LNCaP clone FGC (cell line): Measurements from ENCODE around the gene ZBTB20.

Source experiments
- DNase-seq: peaks from one replicate; pipeline ENCODE4 v3.0.0-alpha.2; 2011; ENCODE audit warnings: low read depth
- H3K4me3 ChIP-seq: 2 replicates; pipeline ENCODE4 v1.5.1; 2011; ENCODE audit warnings: mild to moderate bottlenecking, low read depth, low read length, control low read depth
- CTCF ChIP-seq: IDR thresholded peaks from 2 replicates; pipeline ENCODE4 v1.5.1; 2012; ENCODE audit warnings: mild to moderate bottlenecking; ENCODE audit not compliant: control insufficient read depth, insufficient read depth; ENCODE audit errors: extremely low read depth

The ZBTB20 gene

DNA sequence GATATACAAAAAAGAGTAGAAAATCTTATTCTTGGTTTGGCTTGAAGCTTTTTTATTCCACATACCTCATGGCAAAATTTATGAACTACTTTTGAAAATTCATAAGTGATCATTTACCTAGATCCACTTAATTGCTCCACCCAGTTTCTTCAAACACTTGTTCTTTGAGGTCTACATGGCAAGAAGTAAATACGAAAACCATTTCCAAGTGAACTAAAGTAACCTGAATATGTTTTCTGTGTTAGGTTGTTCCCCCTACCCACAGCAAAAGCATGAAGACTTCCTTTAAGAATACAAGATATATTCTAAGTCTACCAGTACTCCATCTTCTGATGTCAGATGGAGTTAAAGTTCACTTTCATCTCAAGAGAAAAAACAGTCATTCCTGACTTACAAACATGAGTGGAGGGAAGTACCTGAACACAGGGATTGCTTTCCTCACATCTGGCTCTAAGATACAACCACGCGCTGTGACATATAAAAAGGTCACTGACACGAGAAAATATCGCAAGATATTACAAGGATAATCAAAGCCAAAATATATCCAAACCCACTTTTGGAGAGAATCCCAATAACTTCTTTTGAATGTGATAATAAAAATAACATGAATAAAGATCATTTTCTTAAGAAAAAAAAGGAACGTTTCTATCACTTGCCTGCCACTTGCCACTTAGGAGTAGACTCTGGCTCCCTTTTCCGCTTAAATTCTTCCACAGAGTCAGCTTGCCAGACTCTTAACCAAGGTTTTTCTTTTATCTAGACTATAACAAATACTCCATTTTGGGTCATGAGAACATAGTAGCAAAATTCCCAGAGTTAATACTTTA is 428.8 kb downstream of the ZBTB20 start:
- no peak for DNase-seq
- TF ChIP-seq CTCF, result no peak
- no peak overlapping the region for H3K4me3 ChIP-seq

DNA sequence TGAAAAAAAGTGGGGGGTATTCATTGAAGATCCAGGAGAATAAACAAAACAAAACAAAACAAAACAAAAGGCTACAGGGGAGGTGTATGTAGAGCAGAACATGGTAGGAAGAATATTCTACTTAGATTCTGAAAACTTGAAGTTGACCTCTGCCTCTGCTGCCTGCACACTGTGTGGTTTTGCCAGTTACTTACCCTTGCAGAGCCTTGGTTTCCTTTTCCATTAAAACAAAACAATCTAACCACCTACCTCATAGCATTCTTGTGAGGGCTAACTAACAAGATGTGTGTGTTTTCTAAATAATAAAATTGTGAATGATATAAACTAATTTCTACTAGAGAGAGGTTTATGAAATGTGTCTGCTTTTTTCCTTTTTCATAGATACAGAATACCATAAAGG is 430.2 kb downstream of the ZBTB20 start:
- no peak overlapping the region for H3K4me3 ChIP-seq
- TF ChIP-seq CTCF, result no peak
- DNase-seq, result no peak

GRCh38 chr3:114716126-114716525 is 431.0 kb downstream of the ZBTB20 start:
- no peak for DNase-seq
- TF ChIP-seq CTCF, result no peak
- H3K4me3 ChIP-seq, result no peak overlapping the region

DNA sequence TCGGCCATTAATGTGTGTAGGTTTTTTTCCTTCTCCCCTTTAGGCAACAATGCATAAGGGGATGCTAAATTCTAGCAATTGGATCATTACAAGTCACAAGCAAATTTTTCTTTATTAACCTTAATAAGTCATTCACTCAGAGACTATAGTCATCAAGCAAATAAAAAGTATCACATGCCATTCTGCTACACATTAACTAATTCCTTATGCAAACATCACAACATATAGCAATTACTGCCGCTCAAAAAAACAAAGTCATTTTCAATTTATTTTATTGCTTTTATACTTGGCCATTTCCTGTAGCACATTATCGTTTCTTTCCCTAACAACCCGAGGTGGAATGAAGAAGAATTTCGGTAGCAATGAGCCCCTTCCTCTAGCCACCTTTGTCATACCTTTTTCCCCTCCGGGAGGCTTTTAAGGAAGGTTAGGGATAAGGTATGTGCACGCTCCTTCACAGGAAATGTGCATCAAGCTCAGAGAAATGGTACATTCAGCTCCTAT is 432.1 kb downstream of the ZBTB20 start:
- no peak for TF ChIP-seq CTCF
- H3K4me3 ChIP-seq, result no peak overlapping the region
- DNase-seq, result no peak

- TF ChIP-seq CTCF, result no peak
Observed at GRCh38 chr3:114714237-114714636, 432.9 kb downstream of the ZBTB20 start.

GRCh38 chr3:114712728-114713492 is 434.2 kb downstream of the ZBTB20 start:
- DNase-seq, result no peak
- TF ChIP-seq CTCF, result no peak
- no peak overlapping the region for H3K4me3 ChIP-seq

More at GRCh38 chr3:114714237-114714636, 432.9 kb downstream of the ZBTB20 start:
- no peak overlapping the region for H3K4me3 ChIP-seq
- no peak for DNase-seq
